DMS153 treated with DMSO at 0.1 percent for 48 hours (cell line): ENCODE measurements around the gene TTC33.
A peak's percentile ranks its signal among the peaks of the same experiment; 100 is the strongest.

ENCODE experiments used
- DNase-seq: peaks from one replicate; lab custom pipeline; 2025; ENCODE audit not compliant: unreplicated experiment; lab: John Stamatoyannopoulos, UW

Gene TTC33

GRCh38 chr5:40780858-40781257 is 25.1 kb upstream of the TTC33 start:
- DNase-seq, result no peak

- DNase-seq, result no peak
Observed at GRCh38 chr5:40780199-40780598, 24.4 kb upstream of the TTC33 start.

GRCh38 chr5:40779561-40779960 is 23.8 kb upstream of the TTC33 start:
- no peak for DNase-seq

GRCh38 chr5:40778133-40778532 is 22.4 kb upstream of the TTC33 start:
- DNase-seq, result no peak

GRCh38 chr5:40776658-40776977 is 20.9 kb upstream of the TTC33 start:
- DNase-seq, result no peak

GRCh38 chr5:40775846-40776657 is 20.3 kb upstream of the TTC33 start:
- no peak for DNase-seq

- no peak for DNase-seq
Observed at GRCh38 chr5:40775085-40775845, 19.5 kb upstream of the TTC33 start.

- DNase-seq, result no peak
Observed at GRCh38 chr5:40774623-40775022, 18.9 kb upstream of the TTC33 start.

- DNase-seq, result no peak
Observed at GRCh38 chr5:40770764-40771163, 15.0 kb upstream of the TTC33 start.

- no peak for DNase-seq
Observed at GRCh38 chr5:40762705-40763104, 6.9 kb upstream of the TTC33 start.

- DNase-seq, result no peak
Observed at GRCh38 chr5:40757400-40757799, 1.6 kb upstream of the TTC33 start.

DNA sequence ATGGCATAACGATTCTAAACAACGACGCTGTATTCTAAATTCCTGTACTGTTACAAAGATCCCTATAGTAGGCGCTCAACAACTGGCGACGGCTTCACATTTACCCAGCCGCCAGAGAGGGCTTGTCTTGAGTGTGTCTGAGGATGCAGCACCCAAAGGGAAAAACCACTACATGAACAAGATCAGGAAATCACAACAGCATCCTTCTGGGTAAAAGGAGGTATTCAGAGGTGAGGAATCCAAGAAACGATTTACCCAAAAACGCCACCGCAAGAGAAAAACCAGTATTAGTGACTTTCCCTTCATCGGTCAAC is 711 bp downstream of the TTC33 start:
- peak; percentile 80 for DNase-seq

DNA sequence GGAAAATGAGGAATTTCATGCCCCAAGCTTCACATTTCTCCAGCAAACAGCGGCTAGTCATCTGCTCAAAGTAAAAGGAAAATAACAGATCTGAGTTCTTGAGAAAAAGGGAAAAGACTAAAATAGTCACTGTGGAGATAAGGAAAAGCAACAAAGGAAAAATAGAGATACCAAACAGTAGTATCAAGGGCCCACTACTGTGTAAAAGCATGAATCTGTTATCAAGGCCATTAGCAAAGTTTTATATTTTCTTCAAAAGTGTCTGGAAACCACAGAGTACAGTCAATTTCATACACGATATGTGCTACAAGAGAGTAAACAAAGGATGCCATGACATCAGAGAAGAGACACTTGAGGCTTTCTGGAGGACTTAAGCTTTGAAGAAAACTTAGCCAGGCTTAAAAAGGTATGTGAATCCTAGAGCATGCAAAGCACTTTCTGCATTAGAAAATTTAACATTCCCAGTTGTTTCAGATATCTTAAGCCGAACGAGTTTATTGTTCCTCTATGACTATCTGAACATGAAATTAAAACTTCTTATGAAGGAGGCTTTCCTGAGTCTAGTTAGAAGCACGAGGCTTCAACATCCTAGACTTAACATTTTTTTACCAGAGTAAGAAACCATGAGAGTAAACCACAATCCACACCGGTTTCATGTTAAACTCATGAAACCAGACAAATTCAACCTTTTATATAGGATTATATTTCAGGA is 1.2 kb downstream of the TTC33 start:
- DNase-seq, result no peak

- DNase-seq, result no peak
Observed at GRCh38 chr5:40746703-40747102, 9.1 kb downstream of the TTC33 start.

GRCh38 chr5:40743771-40744170 is 12.0 kb downstream of the TTC33 start:
- no peak for DNase-seq

DNA sequence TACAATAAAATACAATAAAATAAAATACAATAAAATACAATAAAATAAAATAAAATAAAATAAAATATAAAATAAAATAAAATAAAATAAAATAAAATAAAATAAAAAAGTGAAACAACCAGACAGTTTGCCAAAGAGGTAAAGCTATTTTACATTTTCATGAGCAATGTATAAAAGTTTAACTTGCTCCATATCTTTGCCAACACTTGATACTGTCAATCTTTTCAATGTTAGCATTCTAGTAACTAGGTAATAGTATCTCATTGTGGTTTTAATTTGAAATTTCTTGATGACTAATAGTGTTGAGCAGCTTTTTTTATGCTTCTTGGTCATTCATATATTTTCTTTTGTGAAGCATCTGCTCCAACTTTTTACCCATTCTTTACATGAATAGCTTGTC is 17.3 kb downstream of the TTC33 start:
- DNase-seq, result no peak

DNA sequence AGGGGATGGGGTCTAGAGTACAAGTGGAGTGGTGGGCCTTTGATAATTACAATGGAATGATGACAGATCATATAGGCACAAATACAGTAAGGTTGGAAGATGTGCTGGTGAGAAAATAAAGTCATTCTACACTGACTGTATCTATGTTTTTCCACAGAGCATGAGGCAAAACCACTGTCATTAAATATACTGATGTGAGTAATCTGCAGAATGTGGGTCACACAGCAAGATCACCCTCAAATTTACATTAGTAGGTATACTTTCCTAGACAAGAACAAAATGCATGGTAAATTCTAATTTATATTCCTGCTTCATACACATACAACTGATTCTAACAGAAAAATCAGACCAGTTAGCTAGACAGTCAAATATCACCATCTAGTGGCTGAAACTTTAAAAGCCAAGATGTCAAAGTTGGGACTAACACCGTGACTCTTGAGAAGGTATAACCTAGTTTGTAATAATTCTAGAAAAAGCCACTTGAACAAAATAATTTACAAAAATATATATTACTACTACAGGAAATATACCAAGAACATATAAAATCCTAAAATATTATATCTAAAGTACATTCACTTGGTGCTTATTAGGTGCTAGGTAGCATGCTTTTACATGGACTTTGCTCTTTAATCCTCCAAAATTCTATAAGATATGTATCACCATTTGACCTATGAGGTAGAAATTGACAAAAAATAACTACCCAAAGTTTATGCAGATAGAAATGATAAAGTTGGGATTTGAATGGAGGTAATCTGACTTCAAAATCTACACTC is 19.5 kb downstream of the TTC33 start:
- DNase-seq, result peak; percentile 53

GRCh38 chr5:40735609-40736008 is 20.2 kb downstream of the TTC33 start:
- DNase-seq, result no peak

DNA sequence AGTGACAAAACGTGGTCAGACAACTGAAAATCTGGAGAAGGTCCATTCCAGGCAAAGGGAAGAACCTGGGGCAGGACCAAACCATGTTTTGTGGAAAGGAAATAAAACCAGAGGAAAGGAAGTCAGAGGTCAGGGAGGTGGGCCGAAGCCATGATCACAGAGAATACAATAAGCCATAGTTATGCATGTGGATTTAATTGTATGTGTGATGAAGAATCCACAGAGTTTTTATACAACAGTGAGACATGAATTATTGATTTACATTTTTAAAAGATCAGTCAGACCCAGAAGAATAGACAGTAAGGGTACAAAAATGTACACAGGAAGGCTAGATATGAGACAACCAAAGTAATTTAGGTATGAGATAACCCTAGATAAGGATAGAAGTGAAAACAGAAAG is 20.8 kb downstream of the TTC33 start:
- DNase-seq, result no peak

DNA sequence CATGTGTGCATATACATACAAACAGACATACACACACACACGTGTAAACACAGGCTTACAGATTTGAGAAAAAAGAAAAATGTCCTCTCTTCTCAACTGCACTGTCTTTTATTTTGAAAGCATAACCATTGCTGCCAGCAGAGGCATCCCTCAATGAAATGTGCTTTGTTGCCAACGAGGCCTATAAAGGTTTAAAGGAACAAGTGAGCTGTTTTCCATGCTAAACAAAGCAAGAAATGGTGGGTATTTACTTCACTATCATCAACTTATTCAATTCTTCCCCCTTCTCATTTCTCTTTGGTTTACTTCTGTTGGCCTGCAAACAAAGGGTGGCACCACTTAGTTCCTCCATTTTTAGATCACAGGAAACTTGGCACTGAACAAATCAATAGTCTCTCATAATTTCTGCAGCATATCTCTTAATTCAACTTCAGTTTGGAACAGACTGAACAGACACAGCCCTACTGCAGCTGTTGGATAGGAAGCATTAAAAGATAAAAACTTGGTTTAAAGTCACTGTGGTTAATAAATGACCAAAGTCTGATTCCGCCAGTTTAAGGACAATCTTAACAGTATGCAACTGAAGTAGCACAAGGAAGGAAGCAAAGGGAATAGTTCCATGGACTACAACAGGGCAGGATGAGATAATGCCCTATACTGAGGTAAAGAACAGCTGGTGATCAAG is 21.7 kb downstream of the TTC33 start:
- DNase-seq, result no peak

DNA sequence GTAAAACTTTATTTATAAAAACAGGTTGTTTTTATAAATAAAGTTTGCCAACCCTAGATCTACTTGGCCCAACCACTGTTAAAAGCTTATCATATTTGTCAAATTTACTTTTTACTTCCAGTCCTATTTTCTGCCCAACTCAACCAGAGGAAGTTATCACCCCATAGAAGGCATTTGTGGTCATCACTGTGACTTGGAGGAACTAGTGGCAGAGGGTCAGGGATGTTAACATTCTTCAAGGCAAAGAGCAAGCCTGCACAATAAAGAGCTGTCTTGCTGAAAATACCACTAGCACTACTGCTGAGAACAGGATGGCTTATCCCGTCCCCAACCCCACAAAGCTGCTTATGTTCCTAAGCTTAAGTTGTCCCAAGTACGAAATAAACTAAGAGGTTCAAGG is 22.3 kb downstream of the TTC33 start:
- no peak for DNase-seq
